ENCODE data around the gene NNT.

DNA sequence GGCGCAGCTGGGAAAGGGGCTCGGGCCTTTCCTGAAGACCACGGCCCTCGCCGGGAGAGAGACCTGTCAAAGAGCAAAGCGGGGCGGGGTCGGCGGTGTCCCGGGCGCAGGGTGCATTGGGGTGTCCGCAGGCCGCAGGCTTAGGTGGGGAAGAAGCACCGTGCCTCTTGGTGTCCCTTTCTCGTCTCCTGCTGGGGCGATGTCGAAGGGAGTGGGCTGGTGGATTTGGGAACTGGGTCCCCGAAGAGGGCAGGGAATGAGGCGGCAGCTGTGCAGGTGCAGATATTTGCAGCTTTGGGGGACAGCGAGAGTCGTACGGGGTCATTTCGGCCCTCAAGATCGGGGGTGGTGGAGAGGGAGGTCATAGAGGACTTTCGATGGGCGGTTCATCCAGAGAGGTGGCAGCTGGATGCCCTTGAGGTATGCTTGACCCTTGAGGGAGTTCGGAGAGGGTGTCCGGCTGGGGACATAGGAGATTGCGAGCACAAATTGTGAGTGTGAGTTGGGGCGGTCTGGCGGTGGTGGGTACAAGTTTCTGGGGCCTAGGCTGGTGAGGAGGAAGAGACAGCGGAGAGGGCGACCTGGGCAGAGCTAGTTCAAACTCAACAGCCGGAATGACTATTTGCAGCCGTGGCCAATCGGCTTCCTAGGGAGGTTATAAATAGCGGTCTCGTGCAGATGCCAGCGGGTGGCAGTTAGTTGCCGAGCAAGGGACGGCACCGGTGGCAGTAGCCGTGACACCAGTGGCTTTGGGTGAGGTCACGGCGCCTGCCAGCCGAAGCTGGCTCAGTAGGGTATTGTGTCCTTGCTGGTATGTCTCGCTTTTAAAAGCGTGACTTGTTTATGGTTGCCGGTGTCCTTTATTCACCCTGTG is 601 bp downstream of the NNT start:
- TF ChIP-seq YY1 (IDR thresholded peaks at IDR 0.05; ENCODE audit: insufficient read depth, insufficient read length) (no peak), ZNF274 (IDR thresholded peaks at IDR 0.05; ENCODE audit: low read depth, low read length) (no peak), SUZ12 (IDR thresholded peaks at IDR 0.05; ENCODE audit: extremely low read depth, insufficient read depth, insufficient read length) (no peak)

All from NT2/D1 (cell line).